A549 (cell line): Measurements from ENCODE around the gene TNFRSF19. TPM values are rescaled to one million over a fixed set of nuclear protein-coding genes. Genes with fewer than 3 reads are reported as not detected.

Experiments
- ATAC-seq, 2 experiments: fragments of 200-7000 bp in 1 of 2; fragments of >200 bp in 1 of 2; cut with Nextera tagmentation in 1 of 2; cut with Tn5 transposase in 1 of 2; 3 replicates each; pipeline versions ENCODE4 v1.8.0 to v1.9.1; 2018 to 2020; ENCODE audit warnings: mild to moderate bottlenecking in 1 of 2, moderate library complexity in 1 of 2
- CTCF ChIA-PET: fragments of 300-600 bp; sonication (Branson Sonifier 250); formaldehyde crosslinking; extraction: SDS; loops from one replicate; lab custom pipeline; 2021; ENCODE audit warnings: antibody characterized with exemption, inconsistent platforms; lab: Yijun Ruan, JAX
- POLR2A ChIA-PET: fragments of 350-600 bp; formaldehyde crosslinking; extraction: SDS; loops from one replicate; lab custom pipeline; 2021; ENCODE audit warnings: antibody characterized with exemption, inconsistent platforms; lab: Yijun Ruan, JAX
- DNase-seq, 2 experiments: peaks; one replicate each; pipeline versions ENCODE4 v3.0.0 to v3.0.0-alpha.2; 2011 to 2016; ENCODE audit warnings: low read depth in 1 of 2, low spot score in 1 of 2
- FAIRE-seq: peaks from 2 replicates; lab custom pipeline; 2011; peaks lifted over from hg19 to GRCh38; lab: Jason Lieb, UNC
- H3K27ac ChIP-seq, 2 experiments: fragments of >200 bp; sonication (Bioruptor Twin); formaldehyde crosslinking; 3 replicates each; pipeline ENCODE4 v1.5.1; 2016 to 2017
- H3K4me1 ChIP-seq: fragments of >200 bp; sonication (Bioruptor Twin); formaldehyde crosslinking; 3 replicates; pipeline ENCODE4 v1.6.1; 2016
- H3K4me2 ChIP-seq: fragments of >200 bp; sonication (Bioruptor Twin); formaldehyde crosslinking; 3 replicates; pipeline ENCODE4 v1.6.1; 2016
- H3K4me3 ChIP-seq: fragments of >200 bp; sonication (Bioruptor Twin); formaldehyde crosslinking; 3 replicates; pipeline ENCODE4 v1.5.1; 2016
- H3K9me3 ChIP-seq: fragments of >200 bp; sonication (Bioruptor Twin); formaldehyde crosslinking; 3 replicates; pipeline ENCODE4 v1.6.1; 2016
- ATOH8 ChIP-seq: fragments of 250-450 bp; sonication (Bioruptor Pico); IDR thresholded peaks from 2 replicates; pipeline ENCODE4 v1.5.0; 2020; ENCODE audit warnings: low read depth, mild to moderate bottlenecking, moderate library complexity
- CBX2 ChIP-seq: fragments of 200-600 bp; sonication (generic); IDR thresholded peaks from 2 replicates; pipeline ENCODE4 v1.6.1; 2016; ENCODE audit warnings: low read depth, mild to moderate bottlenecking, borderline replicate concordance
- EHF ChIP-seq: fragments of 250-450 bp; sonication (Bioruptor Pico); IDR thresholded peaks from 2 replicates; pipeline ENCODE4 v1.5.0; 2020; ENCODE audit warnings: mild to moderate bottlenecking
- EHMT2 ChIP-seq: fragments of 200-600 bp; sonication (generic); IDR thresholded peaks from 2 replicates; pipeline ENCODE4 v1.6.1; 2016; ENCODE audit warnings: antibody characterized with exemption, low read depth, mild to moderate bottlenecking, moderate library complexity
- FOSL2 ChIP-seq, 2 experiments: fragments of 450-650 bp in 1 of 2; fragments of >200 bp in 1 of 2; sonication (Bioruptor Twin) in 1 of 2; formaldehyde crosslinking; IDR thresholded peaks; 2 replicates each; pipeline versions ENCODE4 v1.5.0 to v1.6.1; 2016 to 2020; ENCODE audit warnings: mild to moderate bottlenecking in 1 of 2, moderate library complexity in 1 of 2
- HOXB13 ChIP-seq: fragments of 250-450 bp; sonication (Bioruptor Pico); IDR thresholded peaks from 2 replicates; pipeline ENCODE4 v1.5.0; 2020; ENCODE audit warnings: low read depth, mild to moderate bottlenecking, moderate library complexity
- JUN ChIP-seq, 2 experiments: fragments of >200 bp; sonication (Bioruptor Twin); formaldehyde crosslinking; IDR thresholded peaks; 2 replicates in 1 of 2; 3 replicates in 1 of 2; pipeline ENCODE4 v1.6.1; 2016 to 2017
- KDM5A ChIP-seq: fragments of 200-600 bp; sonication (generic); IDR thresholded peaks from 2 replicates; pipeline ENCODE4 v1.6.1; 2016; ENCODE audit warnings: antibody characterized with exemption, mild to moderate bottlenecking
- NPAS2 ChIP-seq: fragments of 250-450 bp; sonication (Bioruptor Pico); IDR thresholded peaks from 2 replicates; pipeline ENCODE4 v1.8.0; 2022; ENCODE audit warnings: mild to moderate bottlenecking, moderate library complexity, borderline replicate concordance
- POLR2A ChIP-seq: IDR thresholded peaks from 2 replicates; pipeline ENCODE4 v1.6.1; 2012; ENCODE audit warnings: mild to moderate bottlenecking, low read length
- POLR2AphosphoS2 ChIP-seq: conservative IDR thresholded peaks from 2 replicates; pipeline ENCODE4 v1.6.1; 2012; ENCODE audit warnings: low read length, improper control_type of control experiment, inconsistent platforms
- RCOR1 ChIP-seq: fragments of 150-350 bp; IDR thresholded peaks from 2 replicates; pipeline ENCODE4 v1.6.1; 2014; ENCODE audit warnings: antibody characterized with exemption, low read length, low read depth
- REST ChIP-seq: fragments of 200-600 bp; sonication (generic); IDR thresholded peaks from 2 replicates; pipeline ENCODE4 v1.6.1; 2016; ENCODE audit warnings: antibody characterized with exemption, mild to moderate bottlenecking, moderate library complexity
- RNF2 ChIP-seq: fragments of 200-600 bp; sonication (generic); IDR thresholded peaks from 2 replicates; pipeline ENCODE4 v1.6.1; 2016; ENCODE audit warnings: low read depth, mild to moderate bottlenecking, antibody characterized with exemption, moderate library complexity, borderline replicate concordance
- SREBF2 ChIP-seq: fragments of 450-650 bp; IDR thresholded peaks from 2 replicates; pipeline ENCODE4 v1.6.1; 2014; ENCODE audit warnings: mild to moderate bottlenecking, moderate library complexity
- TFCP2L1 ChIP-seq: fragments of 250-450 bp; sonication (Bioruptor Pico); IDR thresholded peaks from 2 replicates; pipeline ENCODE4 v1.5.0; 2021; ENCODE audit warnings: mild to moderate bottlenecking
- USF2 ChIP-seq: fragments of 450-650 bp; IDR thresholded peaks from 2 replicates; pipeline ENCODE4 v1.6.1; 2014; ENCODE audit warnings: antibody characterized with exemption
- ZNF302 ChIP-seq: fragments of 250-450 bp; sonication (Bioruptor Pico); IDR thresholded peaks from 2 replicates; pipeline ENCODE4 v1.9.0; 2021; ENCODE audit warnings: inconsistent platforms, mild to moderate bottlenecking, moderate library complexity
- WGBS: methylation state at CpG from one replicate; pipeline ENCODE4 v1.1.6; 2017; ENCODE audit errors: missing lambda C conversion rate; 5-methylcytosine and 5-hydroxymethylcytosine counted together
- polyA plus RNA-seq, 4 experiments: library from polyadenylated mRNA; depleted of rRNA in 3 of 4; stranded (reverse); fragments of >200 nt; fragmentation: RNase III in 1 of 4; extraction: RNeasy Plus Mini Kit Qiagen cat#74134 plus additional on column Dnase treatment in 1 of 4; gene quantifications; 2 replicates in 3 of 4; 3 replicates in 1 of 4; pipeline ENCODE4 v1.2.3, GENCODE V29; 2011 to 2017

Gene TNFRSF19
- polyA plus RNA-seq, 2 of the 4 experiments (the other 2 are of a cell fraction): 1.2 to 1.9 TPM

- Histone ChIP-seq H3K4me2 (peak overlapping the region; percentile 28), H3K9me3 (no peaks in the 10 kb centered on the region), H3K27ac (peak overlapping the region; percentile 52 to 77; a peak in 5 of 6 replicates), H3K4me3 (no peak overlapping the region), H3K4me1 (peaks cover 24% of the 10 kb centered on the region)
- DNase-seq (peak; percentile 21 to 65), FAIRE-seq (no peak), ATAC-seq (peak; percentile 42 to 83; a peak in 4 of 6 replicates)
- POLR2A ChIA-PET: no interaction called here
- WGBS: 42% methylated on average over 8 of the region's 8 CpGs
- TF ChIP-seq SREBF2 (no peak), USF2 (peak; percentile 61; the same call in 1 of the 2 replicates), FOSL2 (IDR thresholded peaks at IDR 0.05) (no peak), FOSL2 (CRISPR knock-in tag; IDR thresholded peaks at IDR 0.05) (0 out of 2 replicates have a peak, but pooled peaks have one; percentile 29)
- CTCF ChIA-PET: interaction anchor here (0.6 kb wide), 1 partner anchor 50 kb away, joined by 5 read pairs; no protein-coding TSS in a partner anchor
Observed at GRCh38 chr13:23618341-23618740, 48.1 kb downstream of the TNFRSF19 start.

- H3K27ac ChIP-seq: peak overlapping the region in 1 of 2 experiments; percentile 77; a peak in 2 of 6 replicates
Observed at GRCh38 chr13:23619068-23619855, 49.0 kb downstream of the TNFRSF19 start.

More at GRCh38 chr13:23619068-23619855, 49.0 kb downstream of the TNFRSF19 start:
- no peak for ATAC-seq
- H3K4me3 ChIP-seq: no peak overlapping the region
- DNase-seq: no peak
- no peak for FAIRE-seq
- ChIA-PET POLR2A (no interaction called here), CTCF (no interaction called here)
- TF ChIP-seq RCOR1 (no peak), RNF2 (no peak), POLR2A (no peak), EHMT2 (no peak), CBX2 (no peak), NPAS2 (CRISPR knock-in tag) (no peak), KDM5A (no peak), TFCP2L1 (no peak), POLR2AphosphoS2 (no peak), HOXB13 (CRISPR knock-in tag) (no peak), ZNF302 (CRISPR knock-in tag) (no peak), JUN (IDR thresholded peaks at IDR 0.05) (no peak), ATOH8 (CRISPR knock-in tag) (no peak), REST (no peak), EHF (CRISPR knock-in tag) (no peak), USF2 (no peak)
- no peak overlapping the region; the same call in 2 of the 3 replicates for H3K4me2 ChIP-seq
- 75% methylated on average over 5 of the region's 5 CpGs for WGBS
- peaks cover 24% of the 10 kb centered on the region for H3K4me1 ChIP-seq
- no peaks in the 10 kb centered on the region for H3K9me3 ChIP-seq
